ENCODE results near the gene IQCH. TPM values are rescaled to one million over a fixed set of nuclear protein-coding genes. Genes with fewer than 3 reads are reported as not detected.

Gene IQCH
- total RNA-seq, 4 donors from 2014 or later = 0.40 to 5.2 (median 1.9) TPM

GRCh38 chr15:67462875-67463274, 208.3 kb downstream of the IQCH start:
- WGBS, 2 donors (ENCODE audit: low coverage in 1 of 2) = 95 to 100% methylated on average over 3 of the region's 3 CpGs
- no peak for TF ChIP-seq POLR2AphosphoS5 (IDR thresholded peaks at IDR 0.05)
- no peak for TF ChIP-seq CTCF (IDR thresholded peaks at IDR 0.05)
- no peak for TF ChIP-seq EP300 (IDR thresholded peaks at IDR 0.05; ENCODE audit: low read depth)
- no peak for TF ChIP-seq POLR2A (IDR thresholded peaks at IDR 0.05)
- in situ Hi-C loops (cut with MboI; ENCODE audit: low pct_ligation_motif_present in 1 of 4, low pct_unique_long_range_greater_than_20kb in 1 of 4, low sequenced_read_pairs in 3 of 4) = loop anchor here in 2 of 4 donors (10.0 to 25.0 kb wide), 2 partner anchors 349 to 372 kb away; no protein-coding TSS in a partner anchor

GRCh38 chr15:67463488-67463887, 208.9 kb downstream of the IQCH start:
- intact Hi-C loops (cut with DNase I; ENCODE audit: low total_unique reads) (loop anchor here (10.0 kb wide), 1 partner anchor 371 kb away; no protein-coding TSS in a partner anchor), in situ Hi-C loops (cut with MboI; ENCODE audit: low pct_ligation_motif_present in 1 of 4, low pct_unique_long_range_greater_than_20kb in 1 of 4, low sequenced_read_pairs in 3 of 4) (loop anchor here in 2 of 4 donors (10.0 to 25.0 kb wide), 2 partner anchors 349 to 371 kb away; no protein-coding TSS in a partner anchor)
- H3K9me3 ChIP-seq = no peaks in the 10 kb centered on the region
- H3K27ac ChIP-seq = no peak overlapping the region
- H3K36me3 ChIP-seq = no peaks in the 10 kb centered on the region
- TF ChIP-seq POLR2AphosphoS5 (IDR thresholded peaks at IDR 0.05) = no peak
- TF ChIP-seq POLR2A (IDR thresholded peaks at IDR 0.05) = no peak
- H3K4me3 ChIP-seq = no peak overlapping the region
- no peaks in the 10 kb centered on the region for H3K4me1 ChIP-seq
- no peak for DNase-seq
- H3K27me3 ChIP-seq = no peaks in the 10 kb centered on the region

More at GRCh38 chr15:67462875-67463274, 208.3 kb downstream of the IQCH start:
- Histone ChIP-seq H3K36me3 (no peaks in the 10 kb centered on the region), H3K27ac (no peak overlapping the region), H3K9me3 (no peaks in the 10 kb centered on the region), H3K4me3 (no peak overlapping the region), H3K27me3 (no peaks in the 10 kb centered on the region), H3K4me1 (no peaks in the 10 kb centered on the region)
- intact Hi-C loops (cut with DNase I; ENCODE audit: low total_unique reads) = loop anchor here (10.0 kb wide), 1 partner anchor 372 kb away; no protein-coding TSS in a partner anchor
- no peak for DNase-seq

- H3K9me3 ChIP-seq = no peaks in the 10 kb centered on the region
These were observed 210.8 kb downstream of the IQCH start for GRCh38 chr15:67465196-67465952.

GRCh38 chr15:67468416-67468815, 213.8 kb downstream of the IQCH start:
- TF ChIP-seq POLR2A (IDR thresholded peaks at IDR 0.05) (no peak), POLR2AphosphoS5 (IDR thresholded peaks at IDR 0.05) (no peak), EP300 (IDR thresholded peaks at IDR 0.05; ENCODE audit: low read depth) (no peak)
- no peak for DNase-seq
- no peak overlapping the region for H3K4me3 ChIP-seq
- H3K36me3 ChIP-seq = no peaks in the 10 kb centered on the region
- 83 to 89% methylated on average over 3 of the region's 3 CpGs for WGBS, 2 donors (ENCODE audit: low coverage in 1 of 2)
- intact Hi-C loops (cut with DNase I; ENCODE audit: low total_unique reads) = loop anchor here (10.0 kb wide), 1 partner anchor 366 kb away; no protein-coding TSS in a partner anchor
- no peaks in the 10 kb centered on the region for H3K4me1 ChIP-seq
- in situ Hi-C loops (cut with MboI; ENCODE audit: low pct_ligation_motif_present in 1 of 4, low pct_unique_long_range_greater_than_20kb in 1 of 4, low sequenced_read_pairs in 3 of 4) = loop anchor here in 2 of 4 donors (10.0 to 25.0 kb wide), 2 partner anchors 344 to 366 kb away; no protein-coding TSS in a partner anchor
- no peak overlapping the region for H3K27ac ChIP-seq
- H3K27me3 ChIP-seq = no peaks in the 10 kb centered on the region
- H3K9me3 ChIP-seq = no peaks in the 10 kb centered on the region

More at GRCh38 chr15:67465196-67465952, 210.8 kb downstream of the IQCH start:
- DNase-seq = no peak
- WGBS, 2 donors (ENCODE audit: low coverage in 1 of 2) = 92 to 97% methylated on average over 6 to 12 of the region's 12 CpGs
- Histone ChIP-seq H3K4me1 (no peaks in the 10 kb centered on the region), H3K27ac (no peak overlapping the region), H3K4me3 (no peak overlapping the region), H3K36me3 (no peaks in the 10 kb centered on the region), H3K27me3 (no peaks in the 10 kb centered on the region)
- in situ Hi-C loops (cut with MboI; ENCODE audit: low pct_ligation_motif_present in 1 of 4, low pct_unique_long_range_greater_than_20kb in 1 of 4, low sequenced_read_pairs in 3 of 4) = loop anchor here in 2 of 4 donors (10.0 to 25.0 kb wide), 2 partner anchors 347 to 369 kb away; no protein-coding TSS in a partner anchor
- intact Hi-C loops (cut with DNase I; ENCODE audit: low total_unique reads) = loop anchor here (10.0 kb wide), 1 partner anchor 369 kb away; no protein-coding TSS in a partner anchor
- no peak for TF ChIP-seq POLR2AphosphoS5 (IDR thresholded peaks at IDR 0.05)
- TF ChIP-seq POLR2A (IDR thresholded peaks at IDR 0.05) = no peak
- TF ChIP-seq CTCF (IDR thresholded peaks at IDR 0.05) = no peak
- TF ChIP-seq EP300 (IDR thresholded peaks at IDR 0.05; ENCODE audit: low read depth) = no peak

GRCh38 chr15:67469680-67470079, 215.1 kb downstream of the IQCH start:
- Histone ChIP-seq H3K27ac (no peak overlapping the region), H3K4me3 (no peak overlapping the region), H3K36me3 (no peaks in the 10 kb centered on the region), H3K27me3 (no peaks in the 10 kb centered on the region), H3K4me1 (no peaks in the 10 kb centered on the region), H3K9me3 (no peaks in the 10 kb centered on the region)
- 29 to 87% methylated on average over 1 to 3 of the region's 3 CpGs for WGBS, 2 donors (ENCODE audit: low coverage in 1 of 2)
- no peak for DNase-seq
- in situ Hi-C loops (cut with MboI; ENCODE audit: low pct_ligation_motif_present in 1 of 4, low pct_unique_long_range_greater_than_20kb in 1 of 4, low sequenced_read_pairs in 3 of 4) (loop anchor here in 2 of 4 donors (10.0 to 25.0 kb wide), 2 partner anchors 343 to 365 kb away; no protein-coding TSS in a partner anchor), intact Hi-C loops (cut with DNase I; ENCODE audit: low total_unique reads) (loop anchor here (1.0 to 10.0 kb wide), 2 partner anchors 16 to 365 kb away; no protein-coding TSS in a partner anchor)
- no peak for TF ChIP-seq EP300 (IDR thresholded peaks at IDR 0.05; ENCODE audit: low read depth)

Measured in transverse colon (tissue), 4 donors.